Gastrocnemius medialis (tissue), 4 donors: ENCODE data around the gene GPR3.

Experiments
- CTCF ChIP-seq, 5 experiments: fragments of 450-650 bp in 3 of 5; fragments of 200-600 bp in 2 of 5; sonication (generic) in 2 of 5; IDR thresholded peaks in 4 of 5; conservative IDR thresholded peaks in 1 of 5; 1 replicate in 4 of 5; 2 replicates in 1 of 5; pipeline ENCODE4 v1.5.1; 2016 to 2019; ENCODE audit warnings: antibody characterized with exemption in 5 of 5, mild to moderate bottlenecking in 3 of 5, moderate library complexity in 3 of 5
- POLR2A ChIP-seq, 2 donors: fragments of 450-650 bp; IDR thresholded peaks; one replicate each; pipeline ENCODE4 v1.6.1; 2017; ENCODE audit warnings: antibody characterized with exemption in 2 of 2, mild to moderate bottlenecking in 2 of 2, moderate library complexity in 2 of 2

- TF ChIP-seq CTCF (IDR thresholded peaks at IDR 0.05 in 4 of 5, conservative IDR thresholded peaks at IDR 0.05 in 1 of 5) = no peak
- TF ChIP-seq POLR2A (IDR thresholded peaks at IDR 0.05) = no peak
Observed at GRCh38 chr1:27405074-27405473, 12.7 kb downstream of the GPR3 start.
